ENCODE results near the gene PRRX1.
A peak's percentile ranks its signal among the peaks of the same experiment; 100 is the strongest.

The PRRX1 gene

DNA sequence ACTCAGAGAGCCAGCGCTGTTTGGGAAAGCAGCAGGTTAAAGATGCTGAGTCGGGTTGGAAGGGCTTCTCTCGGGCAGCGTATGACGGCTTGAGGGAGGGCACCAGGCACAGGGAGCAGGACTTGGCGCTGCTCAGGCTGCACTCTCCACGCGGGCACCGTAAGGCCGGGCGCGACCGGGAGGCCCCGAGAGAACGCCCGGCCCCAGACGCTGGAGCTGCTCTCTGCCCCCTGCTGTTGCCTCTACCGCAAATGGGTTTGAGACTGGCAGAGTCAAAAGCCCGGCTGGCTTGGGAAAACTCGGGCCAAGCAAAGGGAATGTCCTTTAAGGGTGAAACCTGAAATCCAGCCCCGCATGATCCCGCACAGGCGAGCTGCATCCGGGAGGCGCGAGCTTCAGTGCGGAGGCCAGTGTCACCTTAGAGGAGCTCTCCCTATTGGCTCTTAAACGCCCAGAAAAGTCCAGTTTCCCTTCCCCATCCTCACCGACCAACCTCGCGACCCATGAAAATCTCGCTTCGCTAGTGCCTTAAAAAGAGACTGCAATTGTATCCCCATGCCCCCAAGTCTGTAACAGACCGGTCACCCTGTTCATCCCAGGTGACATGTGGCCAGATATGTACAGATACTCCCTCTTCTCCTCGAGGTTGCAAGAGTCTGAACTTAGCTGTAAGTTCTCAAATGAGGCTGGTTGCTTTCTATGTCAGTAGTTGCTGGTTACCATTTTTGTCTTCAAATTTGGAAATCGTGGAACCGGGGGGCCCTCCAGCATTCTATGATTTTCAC lies 1.1 kb downstream of the PRRX1 start:
- no peak for DNase-seq

DNA sequence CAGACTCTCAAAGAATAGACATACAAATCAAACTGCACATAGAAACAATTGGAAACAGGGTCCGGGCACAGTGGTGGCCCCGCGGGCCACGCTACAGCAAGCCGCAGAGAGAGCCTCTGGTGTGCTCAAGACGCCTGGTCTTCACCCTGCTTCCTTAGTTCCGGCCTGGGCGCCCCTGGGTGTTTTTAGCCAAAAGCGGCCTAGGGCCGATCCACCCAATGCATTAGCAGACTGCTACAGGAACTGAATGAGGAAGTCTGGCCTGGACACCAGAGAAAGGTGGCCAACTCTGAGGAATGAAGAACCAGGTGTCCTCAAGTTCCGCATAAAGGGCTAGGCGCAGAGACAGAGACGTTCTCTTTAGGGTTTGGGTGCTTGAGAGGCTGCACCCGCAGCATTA lies 1.7 kb downstream of the PRRX1 start:
- no peak for DNase-seq

DNA sequence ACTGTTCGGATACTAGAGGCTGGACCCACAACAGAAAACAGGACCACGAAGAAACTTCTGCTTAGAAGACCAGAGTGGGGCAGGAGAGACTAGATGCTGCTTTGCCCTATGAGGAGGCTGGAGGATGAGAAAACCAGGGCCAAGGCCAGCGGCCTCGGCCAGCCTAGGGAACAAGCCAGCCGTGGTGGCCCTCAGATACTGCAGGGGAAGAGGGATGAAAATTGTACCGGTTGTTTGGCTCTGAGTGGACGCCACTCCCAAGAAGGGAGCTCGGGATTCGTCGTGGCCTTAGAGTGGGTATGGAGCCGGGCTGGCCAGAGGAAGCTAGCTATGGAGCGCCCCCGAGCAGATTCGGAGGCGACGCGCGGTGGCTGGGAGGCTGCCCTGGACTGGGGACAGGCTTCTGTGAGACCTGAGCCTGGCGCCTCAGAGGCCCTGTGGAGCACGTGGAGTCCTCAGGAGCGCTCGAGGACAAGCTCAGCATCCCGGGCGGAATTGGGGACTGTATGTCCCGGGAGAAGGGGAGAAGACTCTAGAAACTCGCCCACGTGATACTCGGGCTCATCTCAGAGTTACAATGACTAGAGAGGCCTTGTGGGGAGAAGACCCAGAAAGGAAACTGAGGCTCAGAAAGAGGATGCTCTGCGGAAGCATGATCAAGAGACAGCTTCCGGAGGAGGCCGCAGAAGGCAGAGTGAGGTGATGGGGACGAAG lies 2.8 kb downstream of the PRRX1 start:
- no peak for DNase-seq

DNA sequence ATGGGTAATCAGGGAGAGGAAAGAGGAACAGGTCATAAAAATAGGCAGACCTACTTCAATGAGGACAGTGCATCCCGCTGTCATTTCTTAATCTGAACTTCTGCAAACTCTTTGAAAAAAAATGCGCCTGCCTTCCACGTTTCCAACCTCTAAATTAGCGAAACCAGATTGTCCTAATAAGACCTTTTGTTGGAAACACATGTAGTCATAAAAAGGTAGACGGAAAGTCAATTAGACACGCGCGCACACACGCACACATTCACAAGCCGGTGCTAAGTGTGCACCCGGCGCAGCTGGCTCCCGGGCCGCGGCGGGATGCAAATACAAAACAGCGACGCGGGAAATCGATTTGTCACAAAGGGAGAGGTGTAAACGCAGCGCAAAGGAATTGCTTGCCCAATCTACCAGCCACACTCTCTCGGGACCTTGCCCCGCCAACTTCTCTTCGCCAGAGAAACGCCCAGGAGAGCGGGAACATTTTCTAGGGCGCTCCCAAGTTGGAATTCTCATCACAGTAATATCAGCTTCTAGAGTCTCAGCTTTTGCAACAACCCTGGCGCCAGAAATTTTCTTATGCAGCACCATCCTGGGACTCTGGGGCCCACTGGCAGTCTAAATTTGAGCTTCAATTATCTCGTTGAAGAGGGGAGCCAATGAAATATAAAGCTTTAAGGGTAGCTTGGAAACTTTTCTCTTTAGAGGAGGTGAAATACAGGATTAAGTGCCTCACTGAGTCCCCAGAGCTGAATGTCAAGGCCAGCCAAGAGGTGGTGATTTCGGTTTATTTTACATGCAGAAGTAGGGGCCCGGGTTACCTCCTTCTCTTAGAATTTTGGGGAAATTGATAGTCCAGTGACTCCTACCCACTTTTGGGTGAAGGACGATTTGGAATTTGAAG lies 4.5 kb downstream of the PRRX1 start:
- no peak for DNase-seq

DNA sequence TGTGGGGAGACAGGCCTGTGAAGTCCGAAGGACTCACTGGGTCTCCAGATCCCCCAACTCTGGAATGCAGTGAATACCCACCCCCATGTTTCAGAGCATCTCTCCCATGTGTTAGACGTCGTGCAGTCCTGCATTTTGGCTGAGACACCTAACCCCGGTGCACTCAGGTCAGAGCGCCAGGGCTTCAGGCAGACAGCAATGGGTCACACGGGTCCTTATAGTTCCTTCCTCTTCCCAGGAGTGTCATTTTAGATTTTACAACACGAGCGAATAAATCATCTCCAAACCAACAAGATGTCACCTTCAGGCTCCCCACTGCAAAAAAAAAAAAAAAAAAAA lies 5.1 kb downstream of the PRRX1 start:
- DNase-seq: no peak

DNA sequence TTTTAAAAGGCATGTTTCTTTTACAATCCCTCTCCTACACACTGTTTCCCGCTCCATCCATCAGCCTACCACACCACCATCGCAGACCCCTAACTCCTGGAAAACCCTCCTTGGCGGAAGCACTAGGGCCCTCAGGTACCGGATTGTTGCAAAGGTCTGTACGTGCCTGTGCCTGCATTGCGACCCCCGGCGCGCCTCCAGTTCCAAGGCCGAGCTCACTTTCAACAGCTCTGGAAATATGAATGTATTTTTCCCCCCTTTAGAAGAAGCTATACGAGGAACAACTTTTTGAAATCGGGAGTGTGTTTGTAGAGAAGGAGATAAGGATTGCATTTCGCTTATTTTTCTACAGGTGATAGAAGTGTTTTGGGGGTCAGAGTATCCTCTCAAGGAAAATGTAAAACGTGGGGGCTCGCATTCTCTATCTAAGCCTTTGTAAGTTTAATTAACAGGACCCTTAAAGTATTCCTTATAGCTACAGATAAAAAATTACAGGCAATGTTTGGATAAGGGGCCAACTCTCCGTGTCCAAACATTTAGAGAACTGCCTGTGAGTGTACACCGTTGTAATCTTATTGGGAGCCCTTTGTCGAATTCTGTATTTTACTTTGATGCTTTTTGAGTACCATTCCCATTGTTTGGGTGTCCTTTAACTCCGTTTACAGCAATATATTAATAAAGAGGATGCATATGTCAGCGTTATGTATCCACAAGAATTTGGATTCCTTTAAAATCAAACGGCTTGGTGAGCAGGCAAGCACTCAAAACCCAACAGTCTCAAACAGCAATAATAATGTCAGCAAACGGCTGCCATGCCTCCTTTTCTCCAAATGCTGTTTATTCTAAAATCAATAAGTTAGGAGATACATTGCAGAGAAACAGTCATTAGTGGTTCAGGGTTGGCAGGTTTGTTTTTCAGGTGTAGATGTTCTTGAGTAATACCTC lies 5.9 kb downstream of the PRRX1 start:
- DNase-seq: no peak

GRCh38 chr1:170670802-170671628 lies 7.1 kb downstream of the PRRX1 start:
- peak; percentile 37 for DNase-seq

GRCh38 chr1:170671629-170671963 lies 7.7 kb downstream of the PRRX1 start:
- no peak for DNase-seq

GRCh38 chr1:170672316-170672715 lies 8.4 kb downstream of the PRRX1 start:
- DNase-seq: no peak

DNA sequence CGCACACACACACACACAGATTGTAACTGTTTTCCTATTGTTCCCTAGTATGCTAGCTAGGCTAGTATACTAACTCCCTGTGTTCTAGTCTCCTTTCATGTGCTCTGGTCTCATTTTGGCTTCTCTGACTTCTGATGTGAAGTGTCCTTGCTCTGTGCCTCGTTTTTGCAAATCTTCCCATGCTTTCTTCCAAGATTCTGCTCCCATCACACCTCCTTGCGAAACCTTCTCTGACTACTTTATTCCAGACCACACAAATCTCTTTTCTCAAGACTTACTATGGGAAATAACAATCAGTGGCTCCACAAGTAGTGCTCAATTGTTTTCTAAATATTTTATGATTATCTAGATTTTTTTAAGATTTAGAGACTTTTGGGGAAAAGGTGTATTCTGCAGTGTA lies 10.3 kb downstream of the PRRX1 start:
- no peak for DNase-seq

DNA sequence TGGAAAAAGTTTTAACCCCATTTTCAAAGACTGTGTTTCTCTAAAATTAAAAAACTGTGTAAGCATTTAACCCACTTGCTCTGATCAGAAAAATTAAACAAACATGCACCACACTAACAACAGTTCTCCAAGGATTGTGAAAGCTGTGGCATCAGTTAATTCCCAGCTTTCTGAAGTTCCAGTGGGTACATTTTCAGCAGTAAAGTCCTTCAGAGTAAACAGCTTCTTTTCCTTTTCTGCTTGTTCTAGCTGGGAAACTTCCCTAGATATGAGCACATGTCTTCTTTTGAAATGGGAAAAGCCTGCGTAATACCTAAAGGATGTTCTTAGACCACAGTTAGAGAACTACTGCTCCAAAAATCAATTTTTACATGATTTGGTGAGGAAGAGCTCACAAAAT lies 11.1 kb downstream of the PRRX1 start:
- DNase-seq: no peak

DNA sequence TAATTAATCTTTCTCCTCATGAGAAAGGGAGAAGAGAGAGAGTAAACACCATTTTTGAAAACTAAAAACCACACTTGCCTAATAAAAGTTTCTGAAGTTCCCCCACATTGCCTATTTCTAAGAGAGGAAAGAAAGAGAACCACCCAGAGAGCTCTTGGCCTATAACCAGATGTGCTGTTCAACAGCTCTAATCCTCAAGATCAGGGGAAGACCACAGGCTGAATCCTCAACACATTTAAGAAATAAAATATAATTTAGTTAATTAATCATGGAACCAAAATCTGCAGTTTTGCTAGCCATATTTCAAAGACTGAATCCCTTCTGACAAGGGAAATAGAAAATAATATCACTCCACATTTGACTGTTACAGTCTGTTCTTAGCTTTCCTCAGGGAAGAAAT lies 11.9 kb downstream of the PRRX1 start:
- DNase-seq: no peak

- DNase-seq: no peak
Observed at GRCh38 chr1:170676628-170677027, 12.7 kb downstream of the PRRX1 start.

DNA sequence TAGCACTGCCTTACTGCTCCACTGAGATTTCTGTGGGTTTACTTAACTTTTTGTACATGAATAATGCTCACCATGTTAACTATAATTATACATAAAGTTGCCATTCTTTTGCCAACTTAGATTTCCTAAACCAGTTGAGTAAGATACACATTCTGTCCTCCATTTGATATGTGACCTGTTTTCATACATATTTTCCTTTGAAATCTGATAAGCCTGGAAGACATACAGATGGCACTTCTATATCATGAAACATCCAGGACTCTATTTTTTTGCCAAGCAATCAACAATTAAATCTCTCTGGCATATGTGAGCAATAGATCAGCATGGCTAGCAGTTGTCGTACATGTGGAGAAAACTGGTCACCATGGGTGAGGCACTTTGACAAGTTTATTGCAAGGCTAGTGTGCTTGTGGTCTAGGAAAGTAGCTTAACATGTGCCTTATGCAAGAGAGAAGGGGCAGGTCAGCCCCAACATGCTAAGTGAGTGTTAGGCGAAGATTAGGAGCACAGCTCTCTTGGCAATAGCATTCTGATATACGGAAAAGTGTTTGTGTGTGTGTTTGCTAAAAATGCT lies 14.2 kb downstream of the PRRX1 start:
- no peak for DNase-seq

- no peak for DNase-seq
Observed at GRCh38 chr1:170680428-170680827, 16.5 kb downstream of the PRRX1 start.

GRCh38 chr1:170682169-170682568 lies 18.2 kb downstream of the PRRX1 start:
- no peak for DNase-seq

DNA sequence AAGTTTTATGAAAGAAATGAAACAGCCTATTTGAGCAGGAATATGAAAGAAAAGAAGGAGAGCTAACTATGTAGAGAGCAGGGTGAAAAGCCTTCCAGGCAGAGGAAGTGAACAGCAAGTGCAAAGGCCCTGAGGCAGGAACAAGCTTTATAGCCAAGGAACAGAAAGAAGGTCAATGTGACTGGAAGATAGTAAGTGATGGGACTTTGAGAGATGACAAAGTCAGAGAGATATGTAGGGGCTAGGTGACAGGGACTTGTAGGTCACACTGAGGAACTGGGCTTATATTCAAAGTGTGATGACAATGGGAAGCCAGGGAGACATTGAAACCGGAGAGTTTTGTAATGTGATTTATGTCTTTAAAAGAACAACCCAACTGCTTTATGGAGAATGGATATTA lies 18.9 kb downstream of the PRRX1 start:
- DNase-seq: no peak

DNA sequence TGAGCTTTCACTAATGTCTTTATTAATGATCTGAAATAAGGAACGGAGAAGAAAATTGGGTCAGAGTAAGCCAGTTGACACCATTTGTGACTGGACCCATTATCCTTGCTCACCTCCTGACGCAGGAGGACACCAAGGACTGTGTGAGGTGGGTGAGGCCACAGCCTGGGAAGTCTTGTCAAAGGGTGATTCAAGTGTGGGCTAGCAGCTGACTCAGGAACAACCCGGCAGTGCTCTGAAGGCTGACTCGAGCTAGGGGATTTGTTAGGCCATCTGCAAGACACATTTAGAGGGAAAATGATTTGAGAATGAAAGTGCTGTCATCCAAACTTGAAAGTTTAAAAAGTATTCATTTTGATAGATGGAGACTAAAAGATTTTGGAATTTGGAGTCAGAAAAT lies 21.2 kb downstream of the PRRX1 start:
- no peak for DNase-seq

GRCh38 chr1:170686291-170686690 lies 22.4 kb downstream of the PRRX1 start:
- DNase-seq: no peak

DNA sequence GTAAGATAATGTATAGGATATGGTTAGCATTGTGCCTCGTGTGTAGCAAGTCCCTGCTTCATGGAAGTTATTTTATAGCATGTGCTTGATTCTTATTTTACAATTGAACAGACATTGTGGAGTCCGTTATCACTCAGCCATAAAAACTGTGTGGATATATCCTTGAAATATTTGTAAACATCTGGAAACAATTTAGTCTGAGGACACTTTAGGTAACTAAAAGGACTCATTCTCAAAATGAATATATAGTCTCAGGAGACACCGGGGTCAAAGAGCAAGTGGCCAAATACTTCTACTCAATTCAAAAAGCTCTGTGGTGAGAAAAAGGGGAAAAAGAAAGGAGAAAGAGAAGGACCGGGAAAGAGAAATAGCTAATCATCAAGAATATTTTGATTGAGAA lies 23.7 kb downstream of the PRRX1 start:
- no peak for DNase-seq

DNA sequence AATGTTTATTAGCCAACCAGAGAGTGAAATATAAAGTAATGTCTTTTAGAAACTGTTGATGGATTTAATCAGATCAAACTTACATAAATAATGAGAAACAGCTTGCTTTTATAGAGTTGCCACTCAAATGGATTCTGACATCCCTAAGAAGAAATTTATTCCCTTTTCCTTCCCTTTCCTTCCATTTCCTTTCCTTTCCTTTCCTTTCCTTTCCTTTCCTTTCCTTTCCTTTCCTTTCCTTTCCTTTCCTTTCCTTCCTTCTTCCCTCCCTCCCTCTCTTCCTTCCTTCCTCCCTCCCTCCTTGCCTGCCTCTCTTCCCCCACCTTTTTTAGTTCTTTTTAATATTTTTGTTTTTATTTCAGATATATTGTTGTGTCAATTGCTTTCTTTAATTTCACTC lies 27.3 kb downstream of the PRRX1 start:
- DNase-seq: no peak
